ENCODE results near the gene NOPCHAP1.

Gene NOPCHAP1

GRCh38 chr12:105014603-105015002 is 28.5 kb downstream of the NOPCHAP1 start:
- no peak for TF ChIP-seq TOX (CRISPR knock-in tag; IDR thresholded peaks at IDR 0.05; ENCODE audit: borderline replicate concordance)
- TF ChIP-seq GLIS3 (CRISPR knock-in tag; IDR thresholded peaks at IDR 0.05) = no peak
- no peak for TF ChIP-seq SNAI2 (CRISPR knock-in tag; IDR thresholded peaks at IDR 0.05)
- no peak for TF ChIP-seq ESRRG (CRISPR knock-in tag; IDR thresholded peaks at IDR 0.05)
- TF ChIP-seq CSDC2 (CRISPR knock-in tag; IDR thresholded peaks at IDR 0.05) = no peak
- no peak for TF ChIP-seq BACH2 (CRISPR knock-in tag; IDR thresholded peaks at IDR 0.05; ENCODE audit: borderline replicate concordance)
- TF ChIP-seq, protein P1, sequence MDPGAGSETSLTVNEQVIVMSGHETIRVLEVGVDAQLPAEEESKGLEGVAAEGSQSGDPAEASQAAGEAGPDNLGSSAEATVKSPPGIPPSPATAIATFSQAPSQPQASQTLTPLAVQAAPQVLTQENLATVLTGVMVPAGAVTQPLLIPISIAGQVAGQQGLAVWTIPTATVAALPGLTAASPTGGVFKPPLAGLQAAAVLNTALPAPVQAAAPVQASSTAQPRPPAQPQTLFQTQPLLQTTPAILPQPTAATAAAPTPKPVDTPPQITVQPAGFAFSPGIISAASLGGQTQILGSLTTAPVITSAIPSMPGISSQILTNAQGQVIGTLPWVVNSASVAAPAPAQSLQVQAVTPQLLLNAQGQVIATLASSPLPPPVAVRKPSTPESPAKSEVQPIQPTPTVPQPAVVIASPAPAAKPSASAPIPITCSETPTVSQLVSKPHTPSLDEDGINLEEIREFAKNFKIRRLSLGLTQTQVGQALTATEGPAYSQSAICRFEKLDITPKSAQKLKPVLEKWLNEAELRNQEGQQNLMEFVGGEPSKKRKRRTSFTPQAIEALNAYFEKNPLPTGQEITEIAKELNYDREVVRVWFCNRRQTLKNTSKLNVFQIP (CRISPR knock-in tag; IDR thresholded peaks at IDR 0.05; ENCODE audit: borderline replicate concordance, low read depth) = no peak
- TF ChIP-seq TCF4 (CRISPR knock-in tag; IDR thresholded peaks at IDR 0.05; ENCODE audit: borderline replicate concordance) = no peak
- no peak for TF ChIP-seq OSR1 (CRISPR knock-in tag; IDR thresholded peaks at IDR 0.05)
- TF ChIP-seq ZFP30 (CRISPR knock-in tag; IDR thresholded peaks at IDR 0.05) = no peak
- no peak for TF ChIP-seq ZNF70 (CRISPR knock-in tag; IDR thresholded peaks at IDR 0.05)
- TF ChIP-seq ZNF565 (CRISPR knock-in tag; conservative IDR thresholded peaks at IDR 0.05; ENCODE audit: low read depth) = no peak
- TF ChIP-seq RARB (CRISPR knock-in tag; IDR thresholded peaks at IDR 0.05) = no peak
- TF ChIP-seq PPARA (CRISPR knock-in tag; IDR thresholded peaks at IDR 0.05; ENCODE audit: borderline replicate concordance) = no peak
- TF ChIP-seq ZFP3 (CRISPR knock-in tag; IDR thresholded peaks at IDR 0.05) = no peak
- no peak for TF ChIP-seq ISL1 (CRISPR knock-in tag; IDR thresholded peaks at IDR 0.05)
- TF ChIP-seq ZNF8 (CRISPR knock-in tag; IDR thresholded peaks at IDR 0.05) = no peak
- TF ChIP-seq TSHZ2 (CRISPR knock-in tag; IDR thresholded peaks at IDR 0.05) = no peak
- no peak for TF ChIP-seq ZC3H10 (CRISPR knock-in tag; IDR thresholded peaks at IDR 0.05)
- no peak for ATAC-seq

GRCh38 chr12:105015543-105015942 is 29.4 kb downstream of the NOPCHAP1 start:
- TF ChIP-seq TCF4 (CRISPR knock-in tag; IDR thresholded peaks at IDR 0.05; ENCODE audit: borderline replicate concordance) (no peak), PPARA (CRISPR knock-in tag; IDR thresholded peaks at IDR 0.05; ENCODE audit: borderline replicate concordance) (no peak), ARNTL (CRISPR knock-in tag; IDR thresholded peaks at IDR 0.05; ENCODE audit: borderline replicate concordance, low read depth) (no peak), ESRRG (CRISPR knock-in tag; IDR thresholded peaks at IDR 0.05) (no peak)
- ATAC-seq = no peak

- no peak for ATAC-seq
- TF ChIP-seq RARB (CRISPR knock-in tag; IDR thresholded peaks at IDR 0.05) (no peak), ZC3H10 (CRISPR knock-in tag; IDR thresholded peaks at IDR 0.05) (no peak), TCF4 (CRISPR knock-in tag; IDR thresholded peaks at IDR 0.05; ENCODE audit: borderline replicate concordance) (no peak), ZNF70 (CRISPR knock-in tag; IDR thresholded peaks at IDR 0.05) (no peak), ZNF565 (CRISPR knock-in tag; conservative IDR thresholded peaks at IDR 0.05; ENCODE audit: low read depth) (no peak), CREB5 (CRISPR knock-in tag; IDR thresholded peaks at IDR 0.05; ENCODE audit: low read depth) (no peak), ISL1 (CRISPR knock-in tag; IDR thresholded peaks at IDR 0.05) (no peak), CSDC2 (CRISPR knock-in tag; IDR thresholded peaks at IDR 0.05) (no peak), SNAI2 (CRISPR knock-in tag; IDR thresholded peaks at IDR 0.05) (no peak), ESRRG (CRISPR knock-in tag; IDR thresholded peaks at IDR 0.05) (no peak), TSHZ2 (CRISPR knock-in tag; IDR thresholded peaks at IDR 0.05) (no peak), OSR1 (CRISPR knock-in tag; IDR thresholded peaks at IDR 0.05) (no peak), PPARA (CRISPR knock-in tag; IDR thresholded peaks at IDR 0.05; ENCODE audit: borderline replicate concordance) (no peak), ZFP30 (CRISPR knock-in tag; IDR thresholded peaks at IDR 0.05) (no peak), GLIS3 (CRISPR knock-in tag; IDR thresholded peaks at IDR 0.05) (no peak)
- TF ChIP-seq, protein P2, sequence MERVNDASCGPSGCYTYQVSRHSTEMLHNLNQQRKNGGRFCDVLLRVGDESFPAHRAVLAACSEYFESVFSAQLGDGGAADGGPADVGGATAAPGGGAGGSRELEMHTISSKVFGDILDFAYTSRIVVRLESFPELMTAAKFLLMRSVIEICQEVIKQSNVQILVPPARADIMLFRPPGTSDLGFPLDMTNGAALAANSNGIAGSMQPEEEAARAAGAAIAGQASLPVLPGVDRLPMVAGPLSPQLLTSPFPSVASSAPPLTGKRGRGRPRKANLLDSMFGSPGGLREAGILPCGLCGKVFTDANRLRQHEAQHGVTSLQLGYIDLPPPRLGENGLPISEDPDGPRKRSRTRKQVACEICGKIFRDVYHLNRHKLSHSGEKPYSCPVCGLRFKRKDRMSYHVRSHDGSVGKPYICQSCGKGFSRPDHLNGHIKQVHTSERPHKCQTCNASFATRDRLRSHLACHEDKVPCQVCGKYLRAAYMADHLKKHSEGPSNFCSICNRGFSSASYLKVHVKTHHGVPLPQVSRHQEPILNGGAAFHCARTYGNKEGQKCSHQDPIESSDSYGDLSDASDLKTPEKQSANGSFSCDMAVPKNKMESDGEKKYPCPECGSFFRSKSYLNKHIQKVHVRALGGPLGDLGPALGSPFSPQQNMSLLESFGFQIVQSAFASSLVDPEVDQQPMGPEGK (CRISPR knock-in tag; IDR thresholded peaks at IDR 0.05; ENCODE audit: borderline replicate concordance) = no peak
- TF ChIP-seq, protein P3, sequence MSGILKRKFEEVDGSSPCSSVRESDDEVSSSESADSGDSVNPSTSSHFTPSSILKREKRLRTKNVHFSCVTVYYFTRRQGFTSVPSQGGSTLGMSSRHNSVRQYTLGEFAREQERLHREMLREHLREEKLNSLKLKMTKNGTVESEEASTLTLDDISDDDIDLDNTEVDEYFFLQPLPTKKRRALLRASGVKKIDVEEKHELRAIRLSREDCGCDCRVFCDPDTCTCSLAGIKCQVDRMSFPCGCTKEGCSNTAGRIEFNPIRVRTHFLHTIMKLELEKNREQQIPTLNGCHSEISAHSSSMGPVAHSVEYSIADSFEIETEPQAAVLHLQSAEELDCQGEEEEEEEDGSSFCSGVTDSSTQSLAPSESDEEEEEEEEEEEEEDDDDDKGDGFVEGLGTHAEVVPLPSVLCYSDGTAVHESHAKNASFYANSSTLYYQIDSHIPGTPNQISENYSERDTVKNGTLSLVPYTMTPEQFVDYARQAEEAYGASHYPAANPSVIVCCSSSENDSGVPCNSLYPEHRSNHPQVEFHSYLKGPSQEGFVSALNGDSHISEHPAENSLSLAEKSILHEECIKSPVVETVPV (CRISPR knock-in tag; IDR thresholded peaks at IDR 0.05) = no peak
Observed at GRCh38 chr12:105018012-105018411, 31.9 kb downstream of the NOPCHAP1 start.
